IMR-90 (cell line): Measurements from ENCODE around the gene BLVRB. TPM values are rescaled to one million over a fixed set of nuclear protein-coding genes. Genes with fewer than 3 reads are reported as not detected.

Experiments
- ATAC-seq: fragments of 200-7000 bp; cut with Tn5 transposase; 2 replicates; pipeline ENCODE4 v1.9.1; 2020; ENCODE audit warnings: low read depth, mild to moderate bottlenecking, moderate library complexity
- BruUV-seq: library from RNA; stranded (reverse); fragments of 400-500 nt; replicated peaks from 2 replicates; lab custom pipeline; 2021; lab: Mats Ljungman, UMichigan
- CTCF ChIA-PET: fragments of 300-600 bp; formaldehyde crosslinking; extraction: SDS; loops from one replicate; lab custom pipeline; 2021; ENCODE audit warnings: antibody characterized with exemption; lab: Yijun Ruan, JAX
- POLR2A ChIA-PET: fragments of 300-600 bp; sonication (Branson Sonifier 250); formaldehyde crosslinking; loops from one replicate; lab custom pipeline; 2022; ENCODE audit warnings: antibody characterized with exemption; ENCODE audit not compliant: unreplicated experiment; lab: Charles Lee
- DNase-seq: peaks from one replicate; pipeline ENCODE4 v3.0.0; 2013
- H2AFZ ChIP-seq: replicated peaks from 2 replicates; pipeline ENCODE3; 2013; ENCODE audit warnings: low read length, mild to moderate bottlenecking; ENCODE audit not compliant: poor library complexity
- H2AK5ac ChIP-seq: 2 replicates; pipeline ENCODE4 v1.6.1; 2013; ENCODE audit warnings: low read depth, low read length, inconsistent platforms
- H2AK9ac ChIP-seq: replicated peaks from 2 replicates; pipeline ENCODE3; 2013; ENCODE audit warnings: mild to moderate bottlenecking, low read depth, low read length, moderate library complexity; ENCODE audit not compliant: poor library complexity
- H2BK120ac ChIP-seq: 2 replicates; pipeline ENCODE4 v1.6.1; 2013; ENCODE audit warnings: low read depth, low read length, inconsistent platforms
- H2BK15ac ChIP-seq: 3 replicates; pipeline ENCODE4 v1.6.1; 2013; ENCODE audit warnings: low read depth, low read length, inconsistent platforms
- H2BK20ac ChIP-seq: 2 replicates; pipeline ENCODE4 v1.6.1; 2013; ENCODE audit warnings: low read depth, mild to moderate bottlenecking, inconsistent platforms, low read length, moderate library complexity
- H2BK5ac ChIP-seq: 2 replicates; pipeline ENCODE4 v1.6.1; 2013; ENCODE audit warnings: mild to moderate bottlenecking, low read depth, low read length, inconsistent platforms; ENCODE audit not compliant: poor library complexity, severe bottlenecking
- H3K14ac ChIP-seq: replicated peaks from 2 replicates; pipeline ENCODE4 v1.6.1; 2013; ENCODE audit warnings: low read depth, low read length, inconsistent platforms
- H3K18ac ChIP-seq: 2 replicates; pipeline ENCODE4 v1.6.1; 2013; ENCODE audit warnings: low read depth, low read length, control low read depth
- H3K23ac ChIP-seq: 2 replicates; pipeline ENCODE4 v1.6.1; 2013; ENCODE audit warnings: low read depth, low read length, inconsistent platforms
- H3K27ac ChIP-seq: 2 replicates; pipeline ENCODE4 v1.5.1; 2013; ENCODE audit warnings: mild to moderate bottlenecking, control low read depth, low read length; ENCODE audit not compliant: insufficient read depth
- H3K27me3 ChIP-seq: 2 replicates; pipeline ENCODE4 v1.6.1; 2013; ENCODE audit warnings: low read length; ENCODE audit not compliant: control insufficient read depth, insufficient read depth
- H3K36me3 ChIP-seq: 2 replicates; pipeline ENCODE4 v1.6.1; 2013; ENCODE audit warnings: low read length, mixed read lengths; ENCODE audit not compliant: control insufficient read depth, insufficient read depth
- H3K4ac ChIP-seq: 2 replicates; pipeline ENCODE4 v1.6.1; 2013; ENCODE audit warnings: low read depth, low read length, inconsistent platforms
- H3K4me1 ChIP-seq: 2 replicates; pipeline ENCODE4 v1.6.1; 2013; ENCODE audit warnings: low read length, mixed read lengths; ENCODE audit not compliant: control insufficient read depth, insufficient read depth
- H3K4me2 ChIP-seq: 2 replicates; pipeline ENCODE4 v1.6.1; 2013; ENCODE audit warnings: low read depth, mild to moderate bottlenecking, control low read depth, low read length, moderate library complexity
- H3K4me3 ChIP-seq: 2 replicates; pipeline ENCODE4 v1.5.1; 2013; ENCODE audit warnings: low read depth, mild to moderate bottlenecking, control low read depth, low read length, moderate library complexity; ENCODE audit not compliant: insufficient read depth
- H3K56ac ChIP-seq: 2 replicates; pipeline ENCODE4 v1.6.1; 2013; ENCODE audit warnings: low read length, inconsistent platforms; ENCODE audit not compliant: insufficient read depth; ENCODE audit errors: extremely low read depth
- H3K79me1 ChIP-seq, 2 experiments: 2 replicates each; pipeline ENCODE4 v1.6.1; 2013; ENCODE audit warnings: low read length in 2 of 2, inconsistent platforms in 1 of 2, low read depth in 1 of 2
- H3K9ac ChIP-seq: 2 replicates; pipeline ENCODE4 v1.6.1; 2013; ENCODE audit warnings: low read depth, low read length, control low read depth
- H3K9me1 ChIP-seq: 2 replicates; pipeline ENCODE4 v1.6.1; 2013; ENCODE audit warnings: low read length, inconsistent platforms; ENCODE audit not compliant: insufficient read depth
- H3K9me3 ChIP-seq: 2 replicates; pipeline ENCODE4 v1.6.1; 2013; ENCODE audit warnings: low read length; ENCODE audit not compliant: control insufficient read depth, insufficient read depth
- H4K20me1 ChIP-seq: 2 replicates; pipeline ENCODE4 v1.6.1; 2013; ENCODE audit warnings: low read length, inconsistent platforms; ENCODE audit not compliant: insufficient read depth
- H4K5ac ChIP-seq: 2 replicates; pipeline ENCODE4 v1.6.1; 2013; ENCODE audit warnings: mild to moderate bottlenecking, low read depth, low read length, control low read depth
- H4K8ac ChIP-seq, 2 experiments: 2 replicates each; pipeline ENCODE4 v1.6.1; 2013; ENCODE audit warnings: low read depth in 2 of 2, low read length in 2 of 2, control low read depth in 1 of 2, inconsistent platforms in 1 of 2
- H4K91ac ChIP-seq: 2 replicates; pipeline ENCODE4 v1.6.1; 2013; ENCODE audit warnings: low read depth, low read length, inconsistent platforms; ENCODE audit not compliant: insufficient read depth
- BHLHE40 ChIP-seq: fragments of 150-350 bp; IDR thresholded peaks from 2 replicates; pipeline ENCODE4 v1.6.1; 2016; ENCODE audit warnings: mild to moderate bottlenecking, low read depth, low read length
- CEBPB ChIP-seq: IDR thresholded peaks from 2 replicates; pipeline ENCODE4 v1.6.1; 2012; ENCODE audit warnings: low read depth, low read length, improper control_type of control experiment
- CHD1 ChIP-seq: IDR thresholded peaks from 2 replicates; pipeline ENCODE4 v1.6.1; 2012; ENCODE audit warnings: low read depth, low read length, improper control_type of control experiment
- CTCF ChIP-seq: conservative IDR thresholded peaks from 2 replicates; pipeline ENCODE4 v1.5.1; 2012; ENCODE audit warnings: mild to moderate bottlenecking, low read depth, low read length, improper control_type of control experiment
- FOS ChIP-seq: fragments of 150-350 bp; IDR thresholded peaks from 2 replicates; pipeline ENCODE4 v1.6.1; 2016; ENCODE audit warnings: low read depth, low read length
- MAFK ChIP-seq: IDR thresholded peaks from 2 replicates; pipeline ENCODE4 v1.6.1; 2012; ENCODE audit warnings: low read depth, low read length, improper control_type of control experiment
- MAZ ChIP-seq: IDR thresholded peaks from 2 replicates; pipeline ENCODE4 v1.6.1; 2012; ENCODE audit warnings: low read depth, mild to moderate bottlenecking, low read length, improper control_type of control experiment, moderate library complexity, borderline replicate concordance
- MXI1 ChIP-seq: IDR thresholded peaks from 2 replicates; pipeline ENCODE4 v1.6.1; 2012; ENCODE audit warnings: low read depth, mild to moderate bottlenecking, low read length, moderate library complexity, borderline replicate concordance
- NFE2L2 ChIP-seq: fragments of 150-350 bp; IDR thresholded peaks from 2 replicates; pipeline ENCODE4 v1.6.1; 2016; ENCODE audit warnings: low read depth, mild to moderate bottlenecking, low read length
- POLR2A ChIP-seq: IDR thresholded peaks from 2 replicates; pipeline ENCODE4 v1.6.1; 2012; ENCODE audit warnings: mild to moderate bottlenecking, low read depth, low read length
- RCOR1 ChIP-seq: IDR thresholded peaks from 2 replicates; pipeline ENCODE4 v1.6.1; 2012; ENCODE audit warnings: mild to moderate bottlenecking, low read length, improper control_type of control experiment; ENCODE audit not compliant: insufficient replicate concordance
- RFX5 ChIP-seq: IDR thresholded peaks from 2 replicates; pipeline ENCODE4 v1.8.0; 2012; ENCODE audit warnings: low read depth, mild to moderate bottlenecking, low read length, moderate library complexity
- SMC3 ChIP-seq: fragments of 150-350 bp; IDR thresholded peaks from 2 replicates; pipeline ENCODE4 v1.6.1; 2016; ENCODE audit warnings: low read depth, mild to moderate bottlenecking, antibody characterized with exemption, low read length, moderate library complexity
- USF2 ChIP-seq: fragments of 150-350 bp; IDR thresholded peaks from 2 replicates; pipeline ENCODE4 v1.6.1; 2017; ENCODE audit warnings: mild to moderate bottlenecking, antibody characterized with exemption, low read length, low read depth
- WGBS, 2 experiments: methylation state at CpG; one replicate each; pipeline versions ENCODE4 v1.1.5 to v1.1.7; 2013; ENCODE audit warnings: missing lambda C conversion rate in 2 of 2; ENCODE audit not compliant: insufficient read length in 1 of 2; ENCODE audit errors: extremely low coverage in 2 of 2; 5-methylcytosine and 5-hydroxymethylcytosine counted together
- dilution Hi-C: fragments of 300-500 bp; cut with HindIII; formaldehyde crosslinking; loops from one replicate; pipeline ENCODE4 v1.14.3; 2018; ENCODE audit warnings: low sequenced_read_pairs; ENCODE audit not compliant: unreplicated experiment
- in situ Hi-C: fragments of 300-500 bp; cut with MboI; formaldehyde crosslinking; loops from 3 replicates; pipeline ENCODE4 v1.14.3; 2019; ENCODE audit warnings: low sequenced_read_pairs, inconsistent platforms, mixed read lengths
- intact Hi-C: fragments of 100-400 bp; cut with micrococcal nuclease; formaldehyde crosslinking; loops from 2 replicates; pipeline ENCODE4 v1.10.0; 2022
- polyA plus RNA-seq, 3 experiments: library from polyadenylated mRNA; depleted of rRNA; stranded (reverse); fragments of >200 nt; gene quantifications; 2 replicates each; pipeline ENCODE4 v1.2.3, GENCODE V29; 2012; ENCODE audit warnings: low replicate concordance in 1 of 3
- total RNA-seq: library from RNA; depleted of rRNA; stranded (reverse); fragments of >200 nt; gene quantifications from 2 replicates; pipeline ENCODE4 v1.2.3, GENCODE V29; 2012
- TF ChIP-seq, protein P1 (sequence below): fragments of 150-350 bp; IDR thresholded peaks from 2 replicates; pipeline ENCODE4 v1.6.1; 2016; ENCODE audit warnings: low read depth, mild to moderate bottlenecking, low read length, moderate library complexity, borderline replicate concordance

Gene BLVRB
- total and polyA plus RNA-seq, 2 of the 4 experiments (the other 2 are of a cell fraction), result 65.2 to 102 TPM

GRCh38 chr19:40472516-40472915 is 7.0 kb upstream of the BLVRB start:
- H2BK20ac ChIP-seq, result no peak overlapping the region
- no peak overlapping the region for H3K56ac ChIP-seq
- ChIA-PET POLR2A (interaction anchor here (0.7 kb wide), 1 partner anchor 21 kb away, joined by 8 read pairs; no protein-coding TSS in a partner anchor), CTCF (no interaction called here)
- no peak overlapping the region for H3K14ac ChIP-seq
- H2AK9ac ChIP-seq, result no peak overlapping the region
- no peaks in the 10 kb centered on the region for H3K9me1 ChIP-seq
- no peaks in the 10 kb centered on the region for H4K20me1 ChIP-seq
- no peak overlapping the region for H3K18ac ChIP-seq
- no peak overlapping the region for H2BK5ac ChIP-seq
- no peak overlapping the region for H2AFZ ChIP-seq
- no peaks in the 10 kb centered on the region for H3K36me3 ChIP-seq
- intact Hi-C loops (no loop called here), dilution Hi-C loops (no loop called here), in situ Hi-C loops (no loop called here)
- no peak overlapping the region for H4K91ac ChIP-seq
- WGBS, 2 experiments, result no CpG with 5 or more reads among the region's 13 CpGs
- DNase-seq (no peak), ATAC-seq (no peak)
- no peak overlapping the region for H3K4me3 ChIP-seq
- no TSS peak for BruUV-seq
- TF ChIP-seq CTCF (no peak), CHD1 (no peak), NFE2L2 (no peak), USF2 (no peak), MAZ (no peak), POLR2A (no peak), MAFK (no peak), FOS (no peak), BHLHE40 (no peak), CEBPB (no peak), SMC3 (no peak), RCOR1 (no peak), MXI1 (no peak), RFX5 (no peak)
- TF ChIP-seq, protein P1, sequence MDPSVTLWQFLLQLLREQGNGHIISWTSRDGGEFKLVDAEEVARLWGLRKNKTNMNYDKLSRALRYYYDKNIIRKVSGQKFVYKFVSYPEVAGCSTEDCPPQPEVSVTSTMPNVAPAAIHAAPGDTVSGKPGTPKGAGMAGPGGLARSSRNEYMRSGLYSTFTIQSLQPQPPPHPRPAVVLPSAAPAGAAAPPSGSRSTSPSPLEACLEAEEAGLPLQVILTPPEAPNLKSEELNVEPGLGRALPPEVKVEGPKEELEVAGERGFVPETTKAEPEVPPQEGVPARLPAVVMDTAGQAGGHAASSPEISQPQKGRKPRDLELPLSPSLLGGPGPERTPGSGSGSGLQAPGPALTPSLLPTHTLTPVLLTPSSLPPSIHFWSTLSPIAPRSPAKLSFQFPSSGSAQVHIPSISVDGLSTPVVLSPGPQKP, result no peak
- H4K8ac ChIP-seq, result no peak overlapping the region
- no peak overlapping the region for H2BK120ac ChIP-seq
- peaks cover 2% of the 10 kb centered on the region; the same call in 1 of the 2 replicates for H3K27me3 ChIP-seq
- H2BK15ac ChIP-seq, result no peak overlapping the region
- H3K79me1 ChIP-seq, result no peaks in the 10 kb centered on the region
- H4K5ac ChIP-seq, result no peak overlapping the region
- no peaks in the 10 kb centered on the region for H3K9me3 ChIP-seq
- H3K23ac ChIP-seq, result no peak overlapping the region
- H3K4me1 ChIP-seq, result no peaks in the 10 kb centered on the region
- no peak overlapping the region for H3K4ac ChIP-seq
- no peak overlapping the region for H2AK5ac ChIP-seq
- no peak overlapping the region for H3K4me2 ChIP-seq
- H3K9ac ChIP-seq, result no peak overlapping the region
- no peak overlapping the region for H3K27ac ChIP-seq
